Measurements from ENCODE around the gene CD22. TPM values are rescaled to one million over a fixed set of nuclear protein-coding genes. Genes with fewer than 3 reads are reported as not detected.
A peak's percentile ranks its signal among the peaks of the same experiment; 100 is the strongest.

CD22 gene
- total RNA-seq, 1 donor: not detected

GRCh38 chr19:35314858-35315470 is 14.0 kb upstream of the CD22 start:
- Histone ChIP-seq H2AFZ (ENCODE audit: low read length) (no peak overlapping the region), H4K20me1 (ENCODE audit: insufficient read depth, low read length) (no peaks in the 10 kb centered on the region), H3K9me3 (ENCODE audit: low read depth, low read length) (no peaks in the 10 kb centered on the region), H3K79me2 (ENCODE audit: insufficient read depth, low read length) (no peaks in the 10 kb centered on the region), H3K27ac (ENCODE audit: low read depth, low read length) (no peak overlapping the region), H3K27me3 (ENCODE audit: insufficient read depth, low read length) (no peaks in the 10 kb centered on the region), H3K4me2 (ENCODE audit: insufficient read depth, low read length) (no peak overlapping the region), H3K4me3 (ENCODE audit: insufficient read depth, low read length) (no peak overlapping the region), H3K36me3 (ENCODE audit: insufficient read depth, low read length) (no peaks in the 10 kb centered on the region), H3K4me1 (ENCODE audit: insufficient read depth, low read length) (peaks cover 11% of the 10 kb centered on the region)
- TF ChIP-seq CTCF (IDR thresholded peaks at IDR 0.05; ENCODE audit: extremely low read depth, low read depth, low read length): no peak
- DNase-seq (ENCODE audit: insufficient read length, low spot score, missing footprints): peak; percentile 46

GRCh38 chr19:35315883-35316282 is 13.1 kb upstream of the CD22 start:
- H3K4me1 ChIP-seq (ENCODE audit: insufficient read depth, low read length): peaks cover 11% of the 10 kb centered on the region
- H3K36me3 ChIP-seq (ENCODE audit: insufficient read depth, low read length): no peaks in the 10 kb centered on the region
- H2AFZ ChIP-seq (ENCODE audit: low read length): no peak overlapping the region
- no peak overlapping the region for H3K4me2 ChIP-seq (ENCODE audit: insufficient read depth, low read length)
- no peaks in the 10 kb centered on the region for H4K20me1 ChIP-seq (ENCODE audit: insufficient read depth, low read length)
- no peaks in the 10 kb centered on the region for H3K27me3 ChIP-seq (ENCODE audit: insufficient read depth, low read length)
- no peaks in the 10 kb centered on the region for H3K79me2 ChIP-seq (ENCODE audit: insufficient read depth, low read length)
- no peak overlapping the region for H3K4me3 ChIP-seq (ENCODE audit: insufficient read depth, low read length)
- no peak overlapping the region for H3K27ac ChIP-seq (ENCODE audit: low read depth, low read length)
- DNase-seq (ENCODE audit: insufficient read length, low spot score, missing footprints): no peak
- TF ChIP-seq CTCF (IDR thresholded peaks at IDR 0.05; ENCODE audit: extremely low read depth, low read depth, low read length): no peak
- no peaks in the 10 kb centered on the region for H3K9me3 ChIP-seq (ENCODE audit: low read depth, low read length)

GRCh38 chr19:35316560-35316959 is 12.4 kb upstream of the CD22 start:
- H3K27me3 ChIP-seq (ENCODE audit: insufficient read depth, low read length): no peaks in the 10 kb centered on the region

More at GRCh38 chr19:35316560-35316959, 12.4 kb upstream of the CD22 start:
- H3K4me3 ChIP-seq (ENCODE audit: insufficient read depth, low read length): no peak overlapping the region
- TF ChIP-seq CTCF (IDR thresholded peaks at IDR 0.05; ENCODE audit: extremely low read depth, low read depth, low read length): no peak
- DNase-seq (ENCODE audit: insufficient read length, low spot score, missing footprints): peak; percentile 62
- H2AFZ ChIP-seq (ENCODE audit: low read length): no peak overlapping the region
- no peaks in the 10 kb centered on the region for H3K79me2 ChIP-seq (ENCODE audit: insufficient read depth, low read length)
- H4K20me1 ChIP-seq (ENCODE audit: insufficient read depth, low read length): no peaks in the 10 kb centered on the region
- H3K4me1 ChIP-seq (ENCODE audit: insufficient read depth, low read length): peaks cover 11% of the 10 kb centered on the region
- H3K9me3 ChIP-seq (ENCODE audit: low read depth, low read length): no peaks in the 10 kb centered on the region
- no peak overlapping the region for H3K4me2 ChIP-seq (ENCODE audit: insufficient read depth, low read length)
- H3K36me3 ChIP-seq (ENCODE audit: insufficient read depth, low read length): no peaks in the 10 kb centered on the region
- H3K27ac ChIP-seq (ENCODE audit: low read depth, low read length): no peak overlapping the region
